H1 (cell line): ENCODE results near the gene GRID1. TPM values are rescaled to one million over a fixed set of nuclear protein-coding genes. Genes with fewer than 3 reads are reported as not detected.
A peak's percentile ranks its signal among the peaks of the same experiment; 100 is the strongest.

Experiments
- BCL11A ChIP-seq, 2 experiments: IDR thresholded peaks; one replicate each; pipeline ENCODE4 v1.6.1; 2011; ENCODE audit warnings: low read depth in 2 of 2, low read length in 2 of 2, mild to moderate bottlenecking in 2 of 2
- BRCA1 ChIP-seq: IDR thresholded peaks from 2 replicates; pipeline ENCODE4 v1.6.1; 2012; ENCODE audit warnings: low read depth, low read length, improper control_type of control experiment
- CBX8 ChIP-seq: fragments of 300-800, 300-1000 bp; sonication (generic); IDR thresholded peaks from 2 replicates; pipeline ENCODE4 v1.7.1; 2016; ENCODE audit warnings: low read depth, low read length, borderline replicate concordance
- E2F6 ChIP-seq: IDR thresholded peaks from 2 replicates; pipeline ENCODE4 v1.6.1; 2012; ENCODE audit warnings: inconsistent platforms
- EP300 ChIP-seq, 2 experiments: IDR thresholded peaks; 1 replicate in 1 of 2; 2 replicates in 1 of 2; pipeline ENCODE4 v1.6.1; 2011 to 2012; ENCODE audit warnings: low read depth in 2 of 2, low read length in 2 of 2, mild to moderate bottlenecking in 2 of 2, borderline replicate concordance in 1 of 2, inconsistent platforms in 1 of 2, moderate library complexity in 1 of 2
- FOSL1 ChIP-seq: IDR thresholded peaks from 2 replicates; pipeline ENCODE4 v1.6.1; 2011; ENCODE audit warnings: mild to moderate bottlenecking, low read depth, low read length, moderate library complexity; ENCODE audit not compliant: insufficient read depth
- GABPA ChIP-seq: IDR thresholded peaks from 2 replicates; pipeline ENCODE4 v1.6.1; 2011; ENCODE audit warnings: mild to moderate bottlenecking, low read length, moderate library complexity, borderline replicate concordance; ENCODE audit not compliant: insufficient read depth
- POLR2AphosphoS5 ChIP-seq: IDR thresholded peaks from 2 replicates; pipeline ENCODE4 v1.6.1; 2011; ENCODE audit warnings: low read depth, low read length
- RAD21 ChIP-seq, 2 experiments: IDR thresholded peaks in 1 of 2; conservative IDR thresholded peaks in 1 of 2; 2 replicates each; pipeline ENCODE4 v1.6.1; 2011; ENCODE audit warnings: low read depth in 2 of 2, low read length in 2 of 2, improper control_type of control experiment in 1 of 2, inconsistent platforms in 1 of 2, mild to moderate bottlenecking in 1 of 2, moderate library complexity in 1 of 2
- RFX5 ChIP-seq: IDR thresholded peaks from 2 replicates; pipeline ENCODE4 v1.6.1; 2011; ENCODE audit warnings: low read depth, low read length, improper control_type of control experiment, borderline replicate concordance
- RNF2 ChIP-seq: fragments of 200-900, 300-1000 bp; sonication (generic); IDR thresholded peaks from 2 replicates; pipeline ENCODE4 v1.7.1; 2016; ENCODE audit warnings: borderline replicate concordance, low read depth, mild to moderate bottlenecking, antibody characterized with exemption, low read length; ENCODE audit not compliant: poor library complexity, severe bottlenecking; ENCODE audit errors: missing control alignments
- SAP30 ChIP-seq: fragments of 300-600 bp; sonication (generic); IDR thresholded peaks from 2 replicates; pipeline ENCODE4 v1.7.1; 2012; ENCODE audit warnings: low read length, moderate library complexity, mild to moderate bottlenecking, inconsistent platforms; ENCODE audit not compliant: insufficient read depth, insufficient replicate concordance
- SIRT6 ChIP-seq: IDR thresholded peaks from one replicate; pipeline ENCODE4 v1.7.1; 2012; ENCODE audit warnings: low read length, inconsistent platforms
- SIX5 ChIP-seq: IDR thresholded peaks from 2 replicates; pipeline ENCODE4 v1.6.1; 2011; ENCODE audit warnings: mild to moderate bottlenecking, low read depth, low read length
- SP1 ChIP-seq: IDR thresholded peaks from 2 replicates; pipeline ENCODE4 v1.6.1; 2011; ENCODE audit warnings: low read depth, low read length
- SP2 ChIP-seq: IDR thresholded peaks from 2 replicates; pipeline ENCODE4 v1.6.1; 2012; ENCODE audit warnings: mild to moderate bottlenecking, low read length, inconsistent platforms
- TBP ChIP-seq: IDR thresholded peaks from 2 replicates; pipeline ENCODE4 v1.6.1; 2011; ENCODE audit warnings: low read depth, low read length, improper control_type of control experiment
- YY1 ChIP-seq: IDR thresholded peaks from 2 replicates; pipeline ENCODE4 v1.6.1; 2011; ENCODE audit warnings: low read depth, mild to moderate bottlenecking, low read length
- polyA plus RNA-seq, 7 experiments: library from polyadenylated mRNA; depleted of rRNA in 3 of 7; stranded (reverse) in 5 of 7; unstranded in 2 of 7; fragments of >200 nt in 5 of 7; fragments of 200-250 nt in 2 of 7; gene quantifications; 1 replicate in 5 of 7; 2 replicates in 1 of 7; 4 replicates in 1 of 7; pipeline versions ENCODE4 v1.2.1 to v1.2.3, GENCODE V29; 2011 to 2013; ENCODE audit warnings: missing spikeins in 2 of 7, mixed read lengths in 2 of 7
- total RNA-seq: library from RNA; stranded (reverse); fragmentation: NEBNext Ultra II Directional; extraction: Animal tissue kit (Norgen Biotek cat#: 25700); gene quantifications from 2 replicates; pipeline ENCODE4 v1.2.1, GENCODE V29; 2021
- TF ChIP-seq, protein P1 (sequence below), 3 experiments: IDR thresholded peaks; 1 replicate in 2 of 3; 2 replicates in 1 of 3; pipeline versions ENCODE4 v1.5.1 to v1.6.1; 2011; ENCODE audit warnings: low read length in 3 of 3, mild to moderate bottlenecking in 3 of 3, inconsistent platforms in 2 of 3, low read depth in 1 of 3, moderate library complexity in 1 of 3; ENCODE audit not compliant: insufficient read depth in 1 of 3; ENCODE audit errors: control extremely low read depth in 1 of 3
- TF ChIP-seq, protein P2 (sequence below): IDR thresholded peaks from 2 replicates; pipeline ENCODE4 v1.6.1; 2012; ENCODE audit warnings: inconsistent platforms

GRID1 gene
- total and polyA plus RNA-seq, 2 of the 8 experiments (the other 6 are each of a cell fraction or from before 2014, with no cell fraction given), result 0.22 to 0.30 TPM

DNA sequence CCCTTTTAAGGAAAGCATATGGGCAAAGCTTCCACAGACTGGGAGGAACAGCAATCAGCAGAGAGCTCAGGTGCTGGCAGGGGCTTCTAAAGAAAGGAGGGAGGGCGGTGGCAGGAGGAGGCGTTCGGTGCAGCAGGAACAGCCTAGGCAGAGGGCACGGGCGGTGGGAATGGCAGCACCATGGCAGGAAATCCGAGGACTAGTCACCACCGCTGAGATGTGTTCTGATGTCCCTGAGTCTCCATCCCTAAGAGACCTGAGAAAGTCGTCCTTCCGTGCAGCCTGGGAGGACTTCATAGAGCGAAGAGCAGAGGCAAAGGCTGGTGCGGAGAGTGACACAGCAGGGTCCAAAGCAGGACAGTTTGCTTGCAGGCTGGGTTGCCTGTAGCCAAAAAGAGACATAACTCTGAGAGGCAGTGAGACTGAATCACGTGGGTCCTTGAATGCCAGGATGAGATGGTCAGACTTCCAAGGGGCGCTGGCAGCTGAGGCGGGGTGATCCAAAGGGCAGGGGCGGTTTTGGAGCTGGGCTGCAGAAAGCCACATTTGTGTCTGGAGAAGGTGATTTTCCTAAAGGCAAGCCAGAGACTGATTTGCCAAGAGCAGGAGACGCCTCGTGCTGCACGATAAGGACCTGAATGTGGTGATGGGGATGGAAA, 35.8 kb upstream of the GRID1 start (continued):
- TF ChIP-seq E2F6, result 0 out of 2 replicates have a peak, but pooled peaks have one; percentile 13
- no peak for TF ChIP-seq SP2
- TF ChIP-seq GABPA, result no peak
- no peak for TF ChIP-seq SIRT6
- TF ChIP-seq SAP30, result no peak
- TF ChIP-seq BCL11A (IDR thresholded peaks at IDR 0.05; ENCODE audit: low read depth in 2 of 2, low read length in 2 of 2), result no peak
- TF ChIP-seq RFX5, result no peak
- TF ChIP-seq, protein P1, sequence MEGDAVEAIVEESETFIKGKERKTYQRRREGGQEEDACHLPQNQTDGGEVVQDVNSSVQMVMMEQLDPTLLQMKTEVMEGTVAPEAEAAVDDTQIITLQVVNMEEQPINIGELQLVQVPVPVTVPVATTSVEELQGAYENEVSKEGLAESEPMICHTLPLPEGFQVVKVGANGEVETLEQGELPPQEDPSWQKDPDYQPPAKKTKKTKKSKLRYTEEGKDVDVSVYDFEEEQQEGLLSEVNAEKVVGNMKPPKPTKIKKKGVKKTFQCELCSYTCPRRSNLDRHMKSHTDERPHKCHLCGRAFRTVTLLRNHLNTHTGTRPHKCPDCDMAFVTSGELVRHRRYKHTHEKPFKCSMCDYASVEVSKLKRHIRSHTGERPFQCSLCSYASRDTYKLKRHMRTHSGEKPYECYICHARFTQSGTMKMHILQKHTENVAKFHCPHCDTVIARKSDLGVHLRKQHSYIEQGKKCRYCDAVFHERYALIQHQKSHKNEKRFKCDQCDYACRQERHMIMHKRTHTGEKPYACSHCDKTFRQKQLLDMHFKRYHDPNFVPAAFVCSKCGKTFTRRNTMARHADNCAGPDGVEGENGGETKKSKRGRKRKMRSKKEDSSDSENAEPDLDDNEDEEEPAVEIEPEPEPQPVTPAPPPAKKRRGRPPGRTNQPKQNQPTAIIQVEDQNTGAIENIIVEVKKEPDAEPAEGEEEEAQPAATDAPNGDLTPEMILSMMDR (IDR thresholded peaks at IDR 0.05; ENCODE audit: control extremely low read depth in 1 of 3, insufficient read depth in 1 of 3, low read depth in 1 of 3, low read length in 3 of 3), result no peak
- no peak for TF ChIP-seq RAD21 (IDR thresholded peaks at IDR 0.05 in 1 of 2, conservative IDR thresholded peaks at IDR 0.05 in 1 of 2; ENCODE audit: low read depth in 2 of 2, low read length in 2 of 2)
- no peak for TF ChIP-seq FOSL1
- no peak for TF ChIP-seq SIX5
- TF ChIP-seq BRCA1, result no peak
- no peak for TF ChIP-seq YY1
- TF ChIP-seq EP300 (IDR thresholded peaks at IDR 0.05; ENCODE audit: borderline replicate concordance in 1 of 2, low read depth in 2 of 2, low read length in 2 of 2), result no peak
- no peak for TF ChIP-seq CBX8
- no peak for TF ChIP-seq SP1
- no peak for TF ChIP-seq RNF2
- TF ChIP-seq TBP, result no peak
- TF ChIP-seq POLR2AphosphoS5, result no peak
- TF ChIP-seq, protein P2, sequence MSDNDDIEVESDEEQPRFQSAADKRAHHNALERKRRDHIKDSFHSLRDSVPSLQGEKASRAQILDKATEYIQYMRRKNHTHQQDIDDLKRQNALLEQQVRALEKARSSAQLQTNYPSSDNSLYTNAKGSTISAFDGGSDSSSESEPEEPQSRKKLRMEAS, result 0 out of 2 replicates have a peak, but pooled peaks have one; percentile 26
